EL (cell line): ENCODE measurements around the gene NKAIN4.
"Not testable (repeated sequence)": the region's sequence is repeated elsewhere in the genome, so short reads cannot be mapped to it uniquely, and the experiment has no call there.

Experiments used
- DNase-seq: peaks from one replicate; pipeline ENCODE4 v3.0.0-alpha.2; 2016

NKAIN4 gene

GRCh38 chr20:63255931-63256704 is 1.9 kb upstream of the NKAIN4 start:
- no peak for DNase-seq

- DNase-seq: no peak
Measured at GRCh38 chr20:63254606-63255384, 532 bp upstream of the NKAIN4 start.

GRCh38 chr20:63253438-63254231 is 628 bp downstream of the NKAIN4 start:
- no peak for DNase-seq

- DNase-seq: no peak
Measured at GRCh38 chr20:63253065-63253437, 1.2 kb downstream of the NKAIN4 start.

GRCh38 chr20:63252284-63252711 is 2.0 kb downstream of the NKAIN4 start:
- DNase-seq: no peak

GRCh38 chr20:63251350-63251749 is 2.9 kb downstream of the NKAIN4 start:
- DNase-seq: not testable (repeated sequence)

GRCh38 chr20:63249891-63250290 is 4.4 kb downstream of the NKAIN4 start:
- no peak for DNase-seq

GRCh38 chr20:63248835-63249591 is 5.2 kb downstream of the NKAIN4 start:
- DNase-seq: no peak

- no peak for DNase-seq
Measured at GRCh38 chr20:63247671-63248228, 6.5 kb downstream of the NKAIN4 start.

GRCh38 chr20:63246490-63247288 is 7.6 kb downstream of the NKAIN4 start:
- no peak for DNase-seq

- no peak for DNase-seq
Measured at GRCh38 chr20:63244468-63244867, 9.8 kb downstream of the NKAIN4 start.

- no peak for DNase-seq
Measured at GRCh38 chr20:63243604-63244247, 10.5 kb downstream of the NKAIN4 start.

- no peak for DNase-seq
Measured at GRCh38 chr20:63242736-63243135, 11.5 kb downstream of the NKAIN4 start.

- DNase-seq: no peak
Measured at GRCh38 chr20:63241272-63241671, 13.0 kb downstream of the NKAIN4 start.

GRCh38 chr20:63240004-63240403 is 14.3 kb downstream of the NKAIN4 start:
- no peak for DNase-seq

GRCh38 chr20:63239431-63239830 is 14.8 kb downstream of the NKAIN4 start:
- no peak for DNase-seq

- DNase-seq: no peak
Measured at GRCh38 chr20:63238514-63239125, 15.6 kb downstream of the NKAIN4 start.

GRCh38 chr20:63238031-63238430 is 16.2 kb downstream of the NKAIN4 start:
- DNase-seq: no peak

- no peak for DNase-seq
Measured at GRCh38 chr20:63236116-63236837, 18.0 kb downstream of the NKAIN4 start.
